HK-2 (cell line): ENCODE data around the gene LPAR2.

ENCODE experiments used
- DNase-seq: peaks from one replicate; pipeline ENCODE4 v3.0.0-alpha.2; 2018; ENCODE audit not compliant: unreplicated experiment

Gene LPAR2

DNA sequence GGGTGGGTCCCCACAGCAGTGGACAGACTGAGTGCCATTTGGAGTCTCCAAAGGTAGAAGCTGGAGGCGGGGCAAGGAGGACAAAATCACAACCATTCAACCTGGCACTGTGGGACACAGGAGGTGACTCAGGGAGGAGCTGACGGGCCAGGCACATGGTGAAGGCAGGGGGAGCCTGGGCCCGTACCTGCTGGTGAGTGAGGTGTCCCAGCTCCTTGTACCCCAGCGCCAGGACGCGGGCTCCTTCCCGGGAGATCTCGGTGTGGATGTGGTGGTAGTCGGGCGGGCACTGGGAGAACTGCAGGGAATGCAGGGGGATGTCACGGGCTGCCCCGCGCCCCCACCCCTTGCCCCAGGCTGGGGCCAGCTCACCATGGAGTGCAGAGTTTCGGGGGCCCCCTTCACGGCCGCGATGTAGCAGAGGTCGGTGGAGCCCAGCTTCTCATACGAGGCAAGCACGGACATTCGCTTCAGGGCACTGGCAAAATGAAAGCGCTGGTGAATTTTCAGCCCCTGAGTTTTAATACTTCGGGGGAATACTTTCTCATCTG is 25.7 kb upstream of the LPAR2 start:
- no peak for DNase-seq

DNA sequence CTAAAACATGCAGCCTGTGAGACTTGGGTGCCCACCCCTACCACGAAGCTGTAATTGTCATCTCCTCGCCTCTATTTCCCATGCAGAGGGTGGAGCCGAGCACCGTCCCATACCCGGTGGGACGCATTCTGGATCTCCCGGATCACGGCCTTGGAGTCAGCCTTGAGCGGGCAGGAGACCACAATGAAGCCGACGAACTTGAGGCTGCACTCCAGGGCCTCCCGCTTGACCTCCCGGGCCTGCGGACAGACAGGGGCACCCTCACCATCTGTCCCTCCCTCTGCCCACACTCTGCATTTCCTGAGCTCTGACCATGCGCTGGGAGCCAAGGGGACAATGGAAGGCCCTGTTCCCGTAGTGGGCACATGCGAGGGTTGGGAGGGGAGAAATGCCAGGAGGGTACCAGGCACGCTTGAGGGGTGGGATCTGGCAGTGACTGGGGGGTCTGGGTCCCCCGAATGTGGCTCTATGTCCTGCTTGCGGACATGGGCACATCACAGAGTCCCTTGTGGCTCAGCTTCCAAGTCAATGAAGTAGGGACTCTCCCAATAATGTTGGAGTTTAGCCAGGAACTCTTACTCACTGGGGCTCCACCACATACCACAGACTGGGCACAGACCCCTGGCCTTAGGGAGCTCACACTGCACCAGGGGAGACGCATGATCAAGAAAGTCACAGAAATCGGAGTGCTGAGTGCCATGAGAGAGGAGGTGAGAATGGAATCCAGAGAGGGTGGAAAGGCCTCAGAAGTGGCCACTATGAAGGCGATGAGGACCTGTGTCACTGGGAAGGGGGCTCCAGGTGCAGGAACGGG is 24.7 kb upstream of the LPAR2 start:
- DNase-seq: no peak

DNA sequence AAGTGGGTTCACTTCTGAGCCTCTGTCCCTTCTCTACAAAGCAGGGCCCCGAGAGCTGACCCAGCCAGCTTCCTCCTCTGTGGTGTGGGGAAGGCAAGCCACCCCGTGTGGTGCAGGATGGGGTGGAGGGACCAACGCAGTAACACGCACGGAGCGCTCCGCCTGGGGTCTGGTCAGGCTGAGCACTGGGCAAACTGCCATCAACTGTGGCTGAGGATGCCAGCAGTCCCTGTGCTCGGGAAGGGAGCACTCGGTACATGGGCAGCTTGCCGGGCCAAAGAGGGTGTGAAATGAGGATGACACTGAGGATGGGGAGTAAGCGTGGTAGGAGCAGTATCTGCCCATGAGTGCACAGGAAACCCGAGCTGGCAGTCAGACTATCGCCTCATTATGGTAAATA is 23.1 kb upstream of the LPAR2 start:
- DNase-seq: no peak

DNA sequence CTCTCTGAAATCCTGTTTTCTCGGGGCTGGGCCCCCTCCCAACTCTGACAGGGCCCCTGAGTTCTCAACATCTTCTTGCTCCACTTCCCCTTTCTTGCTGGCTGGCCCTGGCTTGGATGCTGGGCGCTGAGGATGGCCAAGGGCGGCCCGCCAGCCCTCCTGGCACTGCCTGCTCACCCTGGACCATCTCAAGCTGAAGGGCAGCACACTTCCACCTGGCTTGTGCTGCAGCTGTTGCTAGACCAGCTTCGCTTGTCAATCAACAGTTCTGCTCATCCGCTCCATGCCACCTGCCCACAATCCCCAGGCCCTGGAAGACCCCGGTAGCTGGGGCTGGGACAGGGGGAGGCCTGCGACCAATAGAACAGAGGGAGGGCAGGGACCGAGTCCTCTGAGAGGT is 22.3 kb upstream of the LPAR2 start:
- DNase-seq: no peak

DNA sequence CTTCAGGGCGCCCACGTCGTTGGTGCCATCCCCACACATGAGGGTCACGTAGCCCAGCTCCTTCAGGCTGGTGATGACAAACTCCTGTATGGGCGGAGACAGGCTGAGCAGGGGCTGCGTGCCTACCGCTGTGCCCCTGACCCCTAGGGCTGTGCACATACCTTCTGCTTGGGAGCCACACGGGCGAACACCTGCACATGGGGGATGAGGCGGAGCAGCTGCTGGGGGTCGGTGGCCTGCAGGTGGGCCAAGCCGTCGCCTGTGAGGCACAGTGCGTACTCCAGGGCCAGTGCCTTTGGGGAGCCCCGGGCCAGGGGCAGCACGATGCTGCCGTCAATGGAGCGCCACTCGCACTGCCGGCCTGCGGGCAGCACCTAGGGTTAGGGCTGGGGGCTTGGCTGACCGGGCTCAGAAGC is 21.6 kb upstream of the LPAR2 start:
- no peak for DNase-seq

DNA sequence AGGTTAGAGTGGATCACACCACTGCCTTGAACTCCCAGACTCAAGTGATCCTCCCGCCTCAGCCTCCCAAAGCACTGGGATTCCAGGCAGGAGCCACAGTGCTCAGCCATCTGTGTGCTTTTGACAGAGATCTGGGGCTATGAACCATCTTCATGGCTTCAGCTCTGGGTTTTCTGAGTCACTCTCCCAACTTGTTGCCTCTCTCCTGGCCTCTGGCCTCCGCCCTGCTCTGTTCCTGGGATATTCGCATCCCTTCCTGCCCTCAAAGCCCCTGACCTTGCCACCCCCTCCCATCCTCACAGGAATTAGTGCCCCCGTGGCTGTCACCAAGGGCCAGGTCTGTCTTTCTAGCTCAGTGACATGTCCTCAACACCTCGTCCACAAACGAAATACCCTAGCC is 21.1 kb upstream of the LPAR2 start:
- DNase-seq: no peak

DNA sequence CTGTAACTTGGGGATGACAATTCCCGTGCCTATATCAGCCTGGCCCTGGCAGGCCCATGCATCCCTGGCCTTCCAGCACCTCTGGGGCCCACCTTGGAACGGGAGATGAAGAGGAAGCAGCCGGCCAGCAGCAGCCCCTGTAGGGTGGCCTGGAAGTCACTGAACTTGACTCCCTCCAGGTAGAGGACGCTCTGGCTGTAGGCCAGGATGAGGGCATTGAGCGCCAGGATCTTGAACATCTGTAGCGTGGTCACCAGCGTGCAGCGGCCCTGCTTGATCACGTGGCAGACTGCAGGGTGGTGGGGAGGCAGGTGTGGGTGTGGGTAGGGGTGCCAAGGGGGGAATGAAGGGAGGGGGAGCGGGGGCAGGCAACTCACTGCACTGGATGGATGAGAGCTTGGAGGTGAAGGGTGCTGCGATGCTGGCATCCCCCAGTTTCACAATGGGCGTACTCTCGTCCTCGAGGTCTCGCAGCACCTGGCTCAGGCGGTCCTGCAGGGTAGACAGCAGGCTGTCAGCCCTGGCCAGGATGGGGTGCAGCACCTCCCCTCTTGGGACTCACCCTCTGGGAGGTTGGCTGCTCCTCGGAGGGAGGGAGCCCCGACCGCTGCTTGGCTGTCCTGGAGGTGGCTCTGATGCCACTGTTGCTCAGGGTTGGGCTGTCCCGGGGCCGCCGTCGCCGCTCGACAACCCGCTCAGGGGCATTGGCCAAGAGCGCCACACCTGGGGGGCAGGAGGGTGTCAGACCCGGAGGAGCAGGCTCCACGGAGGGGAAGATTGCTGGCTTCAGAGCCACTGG is 19.2 kb upstream of the LPAR2 start:
- DNase-seq: no peak

DNA sequence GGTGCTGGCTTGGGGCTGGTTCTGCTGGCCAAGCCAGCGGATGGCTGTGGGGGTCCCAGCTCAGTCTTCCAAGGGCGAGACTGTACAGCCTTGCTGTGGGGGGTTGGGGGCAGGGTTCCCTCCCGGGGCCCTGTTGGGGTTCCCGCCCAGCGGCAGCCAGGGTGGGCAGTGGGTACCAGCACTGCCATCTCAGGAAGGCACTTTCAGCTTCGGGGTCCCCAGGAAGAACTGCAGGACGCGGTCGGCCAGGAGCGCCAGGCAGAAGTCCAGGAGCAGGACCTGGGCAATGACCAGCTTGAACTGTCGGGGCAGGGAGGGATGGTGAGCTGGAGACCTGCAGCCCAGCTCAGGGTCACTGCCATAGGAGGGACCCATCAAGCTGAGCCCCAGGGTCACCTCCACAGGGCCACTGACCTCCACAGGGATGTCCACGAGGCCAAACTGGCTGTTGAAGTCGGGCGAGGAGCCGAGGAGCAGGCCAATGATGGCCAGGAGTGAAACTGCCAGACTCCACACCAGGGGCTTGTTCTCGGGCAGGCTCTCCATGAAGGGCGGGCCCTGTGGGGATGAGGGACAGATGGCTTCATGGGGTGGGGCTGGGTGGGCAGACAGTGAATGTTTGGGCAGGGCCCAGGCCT is 17.3 kb upstream of the LPAR2 start:
- DNase-seq: no peak

DNA sequence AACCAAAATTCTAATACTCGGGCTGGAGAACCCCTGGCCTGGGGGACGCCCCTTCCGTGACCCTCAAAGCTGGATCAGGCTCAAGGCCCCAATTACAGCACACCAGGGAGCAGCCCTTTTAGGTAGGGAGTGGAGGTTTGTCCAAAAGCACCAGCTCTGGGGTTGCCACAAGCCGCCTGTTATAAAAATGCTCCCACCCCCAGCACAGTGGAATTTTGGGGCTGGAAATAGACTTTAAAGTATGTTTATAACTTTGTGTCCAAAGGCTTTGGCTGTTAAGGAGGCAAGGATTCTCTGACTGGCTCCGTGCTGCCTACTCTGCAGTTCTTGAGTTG is 16.0 kb upstream of the LPAR2 start:
- DNase-seq: no peak

DNA sequence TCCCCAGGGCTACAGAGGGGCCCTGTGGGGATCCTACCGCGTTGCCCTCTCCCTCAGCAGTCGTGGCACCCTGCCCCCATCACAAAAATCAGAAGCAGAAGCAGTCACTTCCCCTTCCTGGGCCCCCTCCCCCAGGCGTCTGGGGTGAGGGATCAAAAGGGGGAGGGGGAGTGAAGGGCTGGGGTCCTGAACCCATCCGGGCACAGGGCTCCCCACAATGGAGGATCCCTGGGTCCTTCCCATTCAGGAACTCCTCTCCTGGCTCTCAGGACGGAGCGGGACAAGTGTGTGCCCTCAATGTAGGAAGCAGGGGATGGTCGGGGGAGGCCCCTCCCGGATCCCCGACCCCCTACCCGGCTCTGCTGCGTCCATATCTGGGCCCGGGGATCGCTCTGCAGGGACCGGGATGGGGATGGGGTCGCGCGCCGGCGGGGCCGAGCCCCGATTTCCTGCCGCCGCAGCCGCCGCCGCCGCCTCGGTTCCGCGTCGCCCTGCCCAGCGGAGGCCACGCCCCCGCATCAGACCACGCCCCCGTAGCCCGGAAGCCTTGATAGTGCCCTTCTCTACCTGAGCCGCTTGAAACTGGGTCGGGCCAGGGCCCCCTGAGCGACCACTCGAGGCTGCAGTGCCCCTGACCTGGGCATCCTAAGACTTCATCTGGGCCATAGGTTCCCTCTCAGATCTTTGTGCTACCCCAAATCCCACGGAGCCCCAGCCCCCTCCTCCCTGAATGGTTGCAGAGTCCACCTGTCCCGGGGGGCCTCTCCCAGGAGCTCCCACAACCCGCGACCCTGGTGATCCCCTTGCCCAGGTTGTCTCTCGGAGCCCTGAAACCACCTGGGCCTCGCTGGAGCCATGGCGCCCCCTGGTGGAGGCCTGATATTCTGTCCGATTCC is 15.4 kb upstream of the LPAR2 start, which contains the start of gene GMIP:
Gene GMIP (minus strand): TSS at position 500 of the 896 bp plus-strand sequence. CDS start 128 bp downstream, at position 372.
- peak; percentile 80 for DNase-seq

DNA sequence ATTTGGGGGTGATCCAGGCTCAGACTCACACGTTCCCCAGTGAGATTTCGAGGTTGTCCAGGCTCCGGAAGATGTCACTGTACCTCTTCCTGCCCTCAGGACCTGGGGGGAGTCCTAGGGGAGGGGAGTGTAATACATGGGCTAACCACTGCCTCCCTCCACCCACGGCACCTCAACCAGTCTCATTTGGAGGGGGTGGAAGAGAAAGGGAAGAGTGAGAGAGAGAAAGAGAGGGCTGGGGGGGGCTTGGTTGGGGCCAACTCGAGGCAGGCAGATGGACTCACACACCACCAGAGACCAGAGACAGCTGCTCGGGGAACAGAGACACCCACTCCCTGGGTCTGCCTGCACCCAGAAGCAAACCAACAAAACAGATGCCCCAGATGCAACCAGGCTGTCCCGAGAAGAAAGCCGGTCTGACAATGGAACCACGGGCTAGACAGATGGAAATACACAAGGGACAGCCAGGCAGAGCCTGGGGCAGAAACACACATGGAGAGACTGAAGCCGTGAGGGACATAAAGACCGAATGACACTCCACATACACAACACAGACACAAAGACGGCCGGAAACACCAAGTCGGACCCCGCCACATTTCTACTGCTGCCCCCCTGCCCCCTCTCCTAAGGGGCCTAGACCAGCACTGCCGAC is 14.6 kb upstream of the LPAR2 start:
- DNase-seq: peak; percentile 20

DNA sequence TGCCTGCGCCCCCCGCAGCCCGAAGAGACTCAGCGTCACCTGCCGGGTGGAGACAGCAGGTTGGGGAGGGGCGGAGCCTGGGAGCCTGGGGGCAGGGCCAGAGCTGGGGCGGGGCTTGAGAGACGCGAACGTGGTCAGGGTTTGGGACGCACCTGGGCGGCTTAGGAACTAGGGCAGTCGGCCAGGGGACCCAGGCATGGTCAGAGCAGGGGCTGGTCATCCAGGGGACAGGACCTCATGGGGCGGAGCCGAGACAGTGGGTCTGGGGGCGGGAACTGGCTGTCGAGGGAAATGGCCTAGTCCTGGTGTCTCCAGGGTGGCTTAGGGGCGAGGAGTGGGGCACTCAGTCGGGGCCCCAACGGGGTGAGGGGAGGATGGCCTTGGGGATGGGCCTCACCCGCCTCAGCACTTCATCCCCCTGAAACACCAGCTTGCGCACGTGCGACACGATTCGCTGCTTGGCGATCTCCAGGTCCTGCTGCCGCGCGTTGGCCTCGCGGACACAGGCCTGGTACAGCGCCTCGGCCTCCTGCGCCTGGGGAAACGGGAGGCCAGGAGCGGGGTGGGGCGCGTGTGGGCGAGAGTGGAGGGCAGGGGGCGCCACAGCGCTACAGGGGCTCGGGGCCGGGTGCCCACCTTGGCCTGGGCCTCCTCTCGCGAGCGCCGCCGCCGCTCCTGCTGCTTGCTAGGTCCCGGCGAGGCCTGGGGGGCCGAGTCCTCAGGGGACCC is 9.7 kb upstream of the LPAR2 start:
- DNase-seq: no peak

DNA sequence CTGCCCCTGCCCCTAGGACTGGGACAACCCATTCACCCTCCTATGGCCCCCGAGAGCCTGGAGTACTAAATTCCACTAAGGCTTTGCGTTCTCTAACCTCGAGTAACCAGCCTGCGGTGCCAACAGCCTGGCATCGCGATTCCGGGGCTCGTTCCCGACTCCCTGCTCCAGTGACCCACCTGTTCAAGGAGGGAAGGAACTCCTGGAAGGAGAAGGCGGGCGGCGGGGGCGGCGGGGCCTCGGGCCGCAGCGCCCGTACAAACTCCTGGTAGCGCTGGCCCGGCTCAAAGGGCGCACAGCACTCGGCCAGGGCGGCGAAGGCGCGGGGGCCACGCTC is 9.1 kb upstream of the LPAR2 start:
- no peak for DNase-seq

DNA sequence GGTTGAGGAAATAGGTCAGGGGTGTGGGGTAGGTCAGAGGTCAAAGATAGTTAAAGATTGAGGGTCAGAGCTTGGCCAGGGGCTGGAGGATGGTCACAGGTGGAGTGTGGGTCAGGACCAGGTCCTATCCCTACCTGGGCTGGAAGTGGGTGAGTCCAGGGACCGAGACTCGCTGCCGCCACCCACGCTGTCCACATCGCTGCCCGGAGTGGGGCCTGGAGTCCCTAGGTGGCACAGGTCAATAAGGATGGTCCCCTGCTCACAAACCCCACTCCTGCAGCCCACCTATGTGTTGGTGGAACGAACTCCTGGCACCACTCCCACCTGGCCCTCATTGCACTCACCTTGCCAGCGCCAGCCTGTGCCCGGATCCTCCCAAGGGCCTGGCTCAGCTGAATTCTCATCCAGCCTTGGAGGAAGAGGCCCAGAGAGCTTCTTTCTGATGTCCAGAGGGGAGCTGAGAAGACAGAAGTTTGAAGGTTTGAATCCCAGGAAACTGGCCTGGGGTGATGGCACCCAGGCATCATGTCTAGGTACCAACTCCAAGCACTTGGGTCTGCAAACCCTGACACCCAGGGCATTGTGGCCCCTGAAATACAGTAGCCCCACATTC is 8.7 kb upstream of the LPAR2 start:
- DNase-seq: no peak

DNA sequence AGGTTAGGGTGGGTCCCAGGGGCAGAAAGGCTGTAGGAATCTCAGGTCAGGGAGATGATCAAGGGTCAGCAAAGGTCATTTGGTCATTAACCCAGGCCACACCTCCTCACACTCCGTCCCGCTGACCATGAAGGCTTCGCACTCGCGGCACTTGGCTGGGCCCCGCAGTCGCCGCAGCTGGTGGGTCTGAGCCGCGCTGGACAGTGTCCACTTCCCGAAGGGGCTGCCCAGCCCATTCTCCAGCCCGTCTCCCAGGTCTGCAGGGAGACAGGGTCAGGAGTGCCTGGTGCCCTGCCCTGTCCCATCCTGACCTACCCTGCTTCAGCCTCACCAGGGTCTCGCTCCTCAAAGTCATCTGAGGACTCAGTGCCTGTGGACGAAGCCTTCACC is 7.3 kb upstream of the LPAR2 start:
- no peak for DNase-seq

DNA sequence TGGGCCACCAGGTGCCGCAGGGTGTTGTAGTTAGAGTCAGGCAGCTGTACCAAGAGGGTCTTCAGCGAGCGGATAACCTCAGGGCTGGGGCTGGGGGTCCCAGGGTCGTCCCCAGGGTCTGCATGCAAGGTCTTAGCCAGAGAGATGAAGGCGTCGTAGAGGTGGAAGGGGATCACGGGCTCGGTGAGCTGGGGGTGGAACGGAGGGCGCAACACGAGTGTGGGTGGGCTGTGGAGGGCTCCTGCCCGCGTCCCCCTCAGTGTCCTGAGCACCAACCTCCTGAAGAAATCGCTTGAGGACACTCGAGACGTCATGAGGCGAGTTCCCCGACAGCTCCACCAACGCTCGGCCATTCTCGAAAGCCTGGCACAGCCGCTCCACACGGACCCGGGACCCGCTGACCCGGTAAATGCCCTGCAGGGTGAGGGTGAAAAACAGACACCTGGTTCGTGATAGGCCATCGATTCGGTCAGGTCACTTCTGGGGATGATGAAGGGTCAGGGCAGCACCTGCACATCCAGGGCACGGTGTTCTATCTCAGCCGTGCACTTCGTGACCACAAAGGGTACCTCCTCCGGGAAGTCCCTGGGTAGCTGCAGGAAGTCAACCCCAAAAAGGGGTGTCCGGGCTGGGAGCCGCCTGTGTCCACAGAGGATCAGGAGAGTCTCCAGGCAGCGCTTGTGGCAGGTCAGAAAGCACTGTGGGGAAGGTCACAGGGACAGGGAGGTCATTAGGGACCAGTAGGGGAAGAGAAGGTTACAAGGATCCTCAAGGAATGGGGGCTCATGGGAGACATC is 6.7 kb upstream of the LPAR2 start:
- no peak for DNase-seq

DNA sequence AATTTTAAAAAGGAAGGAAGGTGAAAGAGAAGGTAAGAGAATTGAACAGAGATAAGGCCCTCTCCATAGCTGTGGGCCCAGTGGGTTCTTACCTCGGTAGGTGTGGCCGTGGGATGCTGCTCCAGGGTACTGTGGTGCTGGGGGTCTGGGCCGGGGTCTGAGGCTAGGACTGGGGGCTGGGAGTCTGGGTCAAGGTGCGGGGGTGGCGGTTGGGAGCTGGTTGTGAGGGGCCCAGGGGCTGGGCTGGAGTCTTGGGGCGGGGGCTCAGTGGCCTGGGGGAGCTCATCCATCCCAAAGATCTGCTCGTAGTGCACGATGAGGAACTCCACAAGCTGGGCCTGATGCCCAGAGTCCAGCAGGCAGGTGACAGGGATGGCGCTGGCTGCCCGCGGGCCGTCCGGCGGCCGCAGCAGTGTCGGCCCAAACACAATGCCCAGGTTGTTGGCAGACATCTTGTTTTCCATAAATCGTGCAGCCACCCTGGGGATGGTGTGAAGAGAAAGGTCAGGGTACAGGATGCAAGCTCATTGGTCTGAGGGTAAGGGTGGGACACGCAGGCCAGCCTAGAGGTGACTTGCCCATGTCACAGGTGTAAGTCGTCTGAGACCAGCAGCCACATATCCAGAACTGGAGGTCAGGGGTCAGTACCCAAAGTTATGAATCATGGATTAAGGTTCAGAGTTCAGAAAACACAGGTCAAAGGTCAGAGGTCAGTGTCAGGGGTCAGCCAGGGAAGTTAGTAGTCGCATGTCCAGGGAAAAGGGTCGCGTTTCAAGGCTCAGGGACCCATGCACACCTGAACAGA is 5.9 kb upstream of the LPAR2 start:
- DNase-seq: no peak

DNA sequence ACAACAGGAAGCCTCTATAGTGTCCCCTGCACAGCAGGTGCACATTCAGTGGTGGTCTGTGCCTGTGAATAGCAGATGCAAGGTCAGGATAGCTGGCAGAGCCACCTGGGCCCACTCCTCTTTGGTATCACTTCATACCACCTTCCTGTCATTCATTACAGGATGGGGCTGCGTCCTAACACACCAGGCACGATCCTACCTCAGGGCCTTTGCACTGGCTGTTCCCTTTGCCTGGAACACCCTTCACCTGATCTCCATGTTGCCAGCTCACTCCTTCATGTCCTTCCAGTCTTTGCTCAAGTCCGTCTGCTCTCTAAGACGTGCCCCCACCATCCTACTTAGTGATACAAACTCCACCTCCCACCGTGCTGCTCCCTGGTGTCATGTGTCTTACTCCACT is 4.6 kb upstream of the LPAR2 start:
- DNase-seq: no peak
